ENCODE data around the gene RYR1. TPM values are rescaled to one million over a fixed set of nuclear protein-coding genes. Genes with fewer than 3 reads are reported as not detected.
"Not testable (repeated sequence)": the region's sequence is repeated elsewhere in the genome, so short reads cannot be mapped to it uniquely, and the experiment has no call there.

Gene RYR1
- total and polyA plus RNA-seq, 2 experiments from 2014 or later = 0.07 to 0.21 TPM

DNA sequence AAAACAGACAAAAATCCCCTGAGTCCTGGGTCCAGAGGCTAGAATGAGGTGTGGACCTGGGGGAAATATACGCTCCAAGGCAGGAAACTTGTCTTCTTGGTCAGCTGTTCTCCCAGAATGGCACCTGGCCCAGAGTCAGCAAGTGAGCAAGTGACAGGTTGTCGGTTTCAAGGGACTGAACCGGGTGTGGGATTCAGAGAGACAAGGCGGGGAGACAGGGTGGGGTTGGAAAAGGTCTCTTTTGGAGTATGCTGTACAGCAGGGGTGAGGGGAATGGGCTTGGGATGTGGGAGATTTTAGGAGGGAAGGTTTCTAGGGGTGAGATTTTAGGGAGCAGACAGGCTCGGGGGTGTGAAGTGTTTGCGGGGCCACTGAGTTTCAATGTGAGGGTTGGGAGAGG, 83.3 kb downstream of the RYR1 start:
- Histone ChIP-seq H3K36me3 (replicated peaks; ENCODE audit: insufficient read depth, low read depth) (no peaks in the 10 kb centered on the region), H3K9me2 (replicated peaks; ENCODE audit: insufficient read depth) (no peaks in the 10 kb centered on the region), H3K4me3 (no peak overlapping the region), H3K4me1 (ENCODE audit: insufficient read depth) (no peaks in the 10 kb centered on the region), H4K20me1 (ENCODE audit: insufficient read depth, poor library complexity, severe bottlenecking) (no peaks in the 10 kb centered on the region), H3K27ac (no peak overlapping the region), H3K79me2 (no peaks in the 10 kb centered on the region), H2AFZ (no peak overlapping the region), H3K4me2 (no peak overlapping the region), H3K9me3 (ENCODE audit: low read depth) (no peaks in the 10 kb centered on the region), H3K27me3 (no peaks in the 10 kb centered on the region)
- TF ChIP-seq CTCF (IDR thresholded peaks at IDR 0.05; ENCODE audit: poor library complexity) = no peak
- no peak for TF ChIP-seq EZH2phosphoT487 (IDR thresholded peaks at IDR 0.05; ENCODE audit: low read depth, severe bottlenecking, unreplicated experiment)
- TF ChIP-seq EZH2 (IDR thresholded peaks at IDR 0.05; ENCODE audit: borderline replicate concordance) = no peak
- DNase-seq (ENCODE audit: low spot score) = no peak
- 95% methylated on average over 6 of the region's 6 CpGs for WGBS (ENCODE audit: low lambda C conversion rate, missing lambda C conversion rate)

- no peak overlapping the region for H3K4me2 ChIP-seq
- no peaks in the 10 kb centered on the region for H3K27me3 ChIP-seq
- H3K9me2 ChIP-seq (replicated peaks; ENCODE audit: insufficient read depth) = no peaks in the 10 kb centered on the region
- H3K9me3 ChIP-seq (ENCODE audit: low read depth) = no peaks in the 10 kb centered on the region
- no peak overlapping the region for H2AFZ ChIP-seq
- H3K36me3 ChIP-seq (replicated peaks; ENCODE audit: insufficient read depth, low read depth) = no peaks in the 10 kb centered on the region
- 96% methylated on average over 21 of the region's 21 CpGs for WGBS (ENCODE audit: low lambda C conversion rate, missing lambda C conversion rate)
- H3K27ac ChIP-seq = no peak overlapping the region
- no peaks in the 10 kb centered on the region for H3K4me1 ChIP-seq (ENCODE audit: insufficient read depth)
- no peak for TF ChIP-seq EZH2phosphoT487 (IDR thresholded peaks at IDR 0.05; ENCODE audit: low read depth, severe bottlenecking, unreplicated experiment)
- H4K20me1 ChIP-seq (ENCODE audit: insufficient read depth, poor library complexity, severe bottlenecking) = no peaks in the 10 kb centered on the region
- no peak overlapping the region for H3K4me3 ChIP-seq
- DNase-seq (ENCODE audit: low spot score) = no peak
- no peaks in the 10 kb centered on the region for H3K79me2 ChIP-seq
Measured at GRCh38 chr19:38517321-38517720, 83.8 kb downstream of the RYR1 start.

- not testable (repeated sequence) for H3K4me3 ChIP-seq; H3K4me2 ChIP-seq; H3K27me3 ChIP-seq; H3K27ac ChIP-seq; H3K36me3 ChIP-seq (replicated peaks; ENCODE audit: insufficient read depth, low read depth); H2AFZ ChIP-seq; H4K20me1 ChIP-seq (ENCODE audit: insufficient read depth, poor library complexity, severe bottlenecking); H3K9me3 ChIP-seq (ENCODE audit: low read depth); H3K9me2 ChIP-seq (replicated peaks; ENCODE audit: insufficient read depth); H3K79me2 ChIP-seq; DNase-seq (ENCODE audit: low spot score); H3K4me1 ChIP-seq (ENCODE audit: insufficient read depth)
- 88% methylated on average over 1 of the region's 1 CpG for WGBS (ENCODE audit: low lambda C conversion rate, missing lambda C conversion rate)
Measured at GRCh38 chr19:38517980-38518379, 84.5 kb downstream of the RYR1 start.

- Histone ChIP-seq H3K4me3 (no peak overlapping the region), H4K20me1 (ENCODE audit: insufficient read depth, poor library complexity, severe bottlenecking) (no peaks in the 10 kb centered on the region), H3K4me2 (no peak overlapping the region), H3K9me2 (replicated peaks; ENCODE audit: insufficient read depth) (no peaks in the 10 kb centered on the region), H3K4me1 (ENCODE audit: insufficient read depth) (no peaks in the 10 kb centered on the region), H3K9me3 (ENCODE audit: low read depth) (no peaks in the 10 kb centered on the region), H2AFZ (no peak overlapping the region), H3K27ac (no peak overlapping the region), H3K79me2 (no peaks in the 10 kb centered on the region), H3K27me3 (no peaks in the 10 kb centered on the region), H3K36me3 (replicated peaks; ENCODE audit: insufficient read depth, low read depth) (no peaks in the 10 kb centered on the region)
- 95% methylated on average over 26 of the region's 26 CpGs for WGBS (ENCODE audit: low lambda C conversion rate, missing lambda C conversion rate)
- no peak for DNase-seq (ENCODE audit: low spot score)
- no peak for TF ChIP-seq EZH2 (IDR thresholded peaks at IDR 0.05; ENCODE audit: borderline replicate concordance)
Measured at GRCh38 chr19:38519168-38519567, 85.7 kb downstream of the RYR1 start.

GRCh38 chr19:38519988-38520387, 86.5 kb downstream of the RYR1 start:
- H3K4me2 ChIP-seq = no peak overlapping the region
- H3K4me1 ChIP-seq (ENCODE audit: insufficient read depth) = no peaks in the 10 kb centered on the region
- H3K79me2 ChIP-seq = no peaks in the 10 kb centered on the region
- no peaks in the 10 kb centered on the region for H3K27me3 ChIP-seq
- H3K27ac ChIP-seq = no peak overlapping the region
- H4K20me1 ChIP-seq (ENCODE audit: insufficient read depth, poor library complexity, severe bottlenecking) = no peaks in the 10 kb centered on the region
- H3K9me2 ChIP-seq (replicated peaks; ENCODE audit: insufficient read depth) = no peaks in the 10 kb centered on the region
- no peaks in the 10 kb centered on the region for H3K9me3 ChIP-seq (ENCODE audit: low read depth)
- TF ChIP-seq EZH2phosphoT487 (IDR thresholded peaks at IDR 0.05; ENCODE audit: low read depth, severe bottlenecking, unreplicated experiment) (no peak), EZH2 (IDR thresholded peaks at IDR 0.05; ENCODE audit: borderline replicate concordance) (no peak), CTCF (IDR thresholded peaks at IDR 0.05; ENCODE audit: poor library complexity) (no peak)
- H2AFZ ChIP-seq = no peak overlapping the region
- H3K36me3 ChIP-seq (replicated peaks; ENCODE audit: insufficient read depth, low read depth) = no peaks in the 10 kb centered on the region
- WGBS (ENCODE audit: low lambda C conversion rate, missing lambda C conversion rate) = 93% methylated on average over 6 of the region's 6 CpGs
- DNase-seq (ENCODE audit: low spot score) = no peak
- H3K4me3 ChIP-seq = no peak overlapping the region

All from hepatocyte (in vitro differentiated cells).